HG03135 (cell line): ENCODE data around the gene CEL.
"Not testable (repeated sequence)": the region's sequence is repeated elsewhere in the genome, so short reads cannot be mapped to it uniquely, and the experiment has no call there.

Source experiments
- ATAC-seq: cut with Tn5 transposase; IDR thresholded peaks from one replicate; pipeline ENCODE4 v1.9.1; 2021; ENCODE audit warnings: mild to moderate bottlenecking, moderate library complexity; ENCODE audit not compliant: unreplicated experiment

CEL gene

DNA sequence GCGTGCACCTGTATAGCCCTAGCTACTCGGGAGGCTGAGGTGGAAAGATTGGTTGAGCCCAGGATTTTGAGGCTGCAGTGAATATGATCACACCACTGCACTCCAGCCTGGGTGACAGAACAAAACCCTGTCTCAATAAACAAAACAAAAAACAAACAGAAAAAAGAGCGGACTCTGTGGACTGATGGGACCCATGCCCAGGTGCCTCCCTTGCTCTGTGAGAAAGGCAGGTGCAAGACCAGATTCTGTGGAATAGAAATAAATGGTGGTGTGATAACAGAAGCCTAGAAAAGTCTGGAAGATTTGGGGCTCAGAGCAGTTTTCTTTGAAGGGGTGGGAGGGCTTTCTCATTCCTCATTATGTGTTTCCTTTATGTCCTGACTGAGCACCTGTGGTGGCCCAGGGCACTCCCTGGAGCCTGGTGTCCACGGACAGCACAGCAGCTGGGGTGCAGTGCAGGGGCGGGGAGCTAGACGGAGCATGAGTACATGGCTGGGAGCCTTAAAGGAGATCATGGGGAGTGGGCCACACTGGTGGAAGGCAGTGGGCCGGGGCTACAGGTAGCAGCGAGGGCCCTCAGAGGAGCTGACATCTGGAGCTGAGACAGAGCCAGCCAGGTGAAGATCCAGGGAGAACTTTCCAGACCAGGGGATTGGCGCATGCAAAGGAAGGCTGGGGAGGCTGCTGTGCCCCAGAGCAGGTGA, 15.4 kb upstream of the CEL start:
- no peak for ATAC-seq

DNA sequence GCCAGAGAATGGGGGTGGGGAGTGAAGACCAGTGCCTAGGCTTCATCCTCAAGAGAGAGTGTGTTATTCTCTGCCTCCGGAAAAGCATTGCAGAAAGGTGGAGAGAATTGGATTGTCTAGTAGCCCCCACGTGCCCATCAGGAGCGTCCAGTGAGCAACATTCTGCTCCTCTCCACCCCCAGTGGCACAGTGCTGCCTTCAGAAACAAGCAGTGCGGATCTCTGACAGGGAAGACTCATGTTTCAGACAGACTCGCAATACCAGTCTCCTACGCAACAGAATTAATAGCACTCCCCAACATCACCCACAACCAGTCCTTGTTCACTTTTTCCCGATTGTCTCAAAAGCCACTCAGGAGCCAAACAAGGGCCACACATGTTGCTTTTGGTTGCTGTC, 14.9 kb upstream of the CEL start:
- ATAC-seq: no peak

DNA sequence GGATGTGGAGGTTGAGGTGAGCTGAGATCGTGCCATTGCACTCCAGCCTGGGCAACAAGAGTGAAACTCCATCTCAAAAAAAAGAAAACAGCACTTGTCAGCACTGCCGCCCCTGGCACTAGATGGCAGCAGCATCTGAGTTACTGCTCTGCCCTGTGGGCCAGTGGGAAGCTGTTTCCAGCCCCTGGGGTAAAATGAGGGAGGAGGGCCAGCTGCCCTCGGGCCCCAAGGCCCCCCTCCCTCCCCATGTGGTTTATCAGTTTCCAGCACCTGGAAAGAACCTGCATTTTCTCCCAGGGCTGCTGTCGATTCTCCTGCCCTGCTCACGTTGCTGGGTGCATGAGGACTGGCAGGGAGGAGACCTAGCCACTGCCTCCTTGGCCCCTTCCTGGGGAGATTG, 13.2 kb upstream of the CEL start:
- no peak for ATAC-seq

DNA sequence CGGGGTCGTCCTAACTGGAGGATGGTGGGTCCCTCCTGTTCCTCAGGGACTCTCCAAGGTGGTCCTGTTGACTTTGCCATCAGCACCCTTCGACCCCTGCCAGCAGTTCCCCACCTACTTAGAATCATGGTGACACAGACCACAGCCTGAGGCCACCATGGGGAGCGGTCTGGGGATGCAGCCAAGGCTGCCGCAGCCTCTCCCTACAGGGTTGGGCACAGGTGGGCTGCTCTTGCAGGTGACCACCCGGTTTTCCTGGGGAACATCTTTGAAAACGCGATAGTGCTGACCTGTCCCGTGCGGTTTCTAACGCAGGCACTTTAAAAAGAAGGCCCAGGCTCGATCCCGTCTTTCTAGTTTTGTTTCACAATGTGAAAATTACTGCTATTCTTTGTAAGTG, 12.7 kb upstream of the CEL start:
- no peak for ATAC-seq

DNA sequence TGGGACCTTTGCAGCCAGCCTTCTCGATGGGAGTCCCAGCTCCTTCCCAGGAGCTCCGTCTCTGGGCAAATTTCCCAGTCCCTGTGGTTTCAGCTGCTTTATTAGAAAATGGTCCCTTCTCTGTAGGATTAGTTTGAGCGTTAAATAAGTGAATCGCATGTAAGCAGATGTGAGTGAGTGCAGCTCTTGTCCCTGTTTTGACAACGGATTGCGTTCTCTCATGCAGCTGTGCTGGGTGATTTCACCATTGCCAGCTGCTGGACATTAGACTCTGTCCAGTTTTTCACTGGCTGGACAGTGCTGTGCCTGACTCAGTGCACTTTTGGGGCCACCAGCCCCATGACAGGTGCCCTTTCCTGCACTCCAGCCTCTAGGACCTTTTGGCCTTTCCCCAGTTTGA, 11.6 kb upstream of the CEL start:
- no peak for ATAC-seq

DNA sequence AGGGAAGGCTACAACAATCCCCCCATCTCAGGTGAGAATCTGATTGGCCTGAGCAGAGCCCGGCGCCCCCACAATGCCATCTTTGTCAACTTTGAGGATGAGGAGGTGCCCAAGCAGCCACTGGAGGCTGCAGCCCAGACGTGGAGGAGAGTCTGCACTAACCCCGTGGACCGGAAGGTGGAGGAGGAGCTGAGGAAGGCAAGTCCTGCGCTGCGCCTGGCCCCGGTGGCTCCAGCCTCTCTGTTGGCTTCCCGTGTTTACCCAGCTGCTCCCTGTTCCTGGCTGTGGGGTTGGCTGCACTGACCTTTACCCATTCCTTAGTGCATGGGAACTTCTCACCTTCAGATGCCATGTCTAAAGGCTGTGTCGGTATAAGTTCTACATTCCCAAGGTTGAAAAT, 11.0 kb upstream of the CEL start:
- no peak for ATAC-seq

DNA sequence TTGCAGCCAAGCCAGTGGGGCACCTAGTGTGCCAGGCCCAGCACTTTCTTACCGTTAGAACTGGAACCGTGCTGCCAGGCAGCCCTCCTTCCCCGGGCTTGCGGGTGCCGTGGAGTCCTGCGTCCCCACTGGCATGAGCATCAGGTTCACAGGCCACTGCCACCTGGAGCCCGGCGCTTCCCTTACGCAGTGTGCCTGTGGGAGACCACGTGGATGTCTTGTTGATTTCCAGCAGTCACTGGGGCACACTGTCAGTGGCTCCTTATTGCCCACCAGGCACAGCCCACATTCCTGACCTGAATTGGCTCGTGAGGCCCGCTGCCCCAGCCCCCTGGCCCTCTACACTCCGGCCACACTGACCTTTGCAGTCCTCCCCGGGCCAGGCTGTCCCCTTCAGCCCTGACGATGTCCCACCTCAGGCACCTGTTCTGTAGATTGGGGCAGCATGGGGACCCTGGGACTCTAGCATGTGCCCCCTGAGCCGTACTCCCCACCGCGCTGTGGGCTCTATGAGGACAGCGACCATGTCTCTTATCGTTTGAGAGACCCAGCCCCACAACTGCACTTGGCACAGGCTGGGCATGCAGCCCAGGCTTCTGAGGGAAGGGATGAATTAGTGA, 10.4 kb upstream of the CEL start:
- ATAC-seq: no peak

DNA sequence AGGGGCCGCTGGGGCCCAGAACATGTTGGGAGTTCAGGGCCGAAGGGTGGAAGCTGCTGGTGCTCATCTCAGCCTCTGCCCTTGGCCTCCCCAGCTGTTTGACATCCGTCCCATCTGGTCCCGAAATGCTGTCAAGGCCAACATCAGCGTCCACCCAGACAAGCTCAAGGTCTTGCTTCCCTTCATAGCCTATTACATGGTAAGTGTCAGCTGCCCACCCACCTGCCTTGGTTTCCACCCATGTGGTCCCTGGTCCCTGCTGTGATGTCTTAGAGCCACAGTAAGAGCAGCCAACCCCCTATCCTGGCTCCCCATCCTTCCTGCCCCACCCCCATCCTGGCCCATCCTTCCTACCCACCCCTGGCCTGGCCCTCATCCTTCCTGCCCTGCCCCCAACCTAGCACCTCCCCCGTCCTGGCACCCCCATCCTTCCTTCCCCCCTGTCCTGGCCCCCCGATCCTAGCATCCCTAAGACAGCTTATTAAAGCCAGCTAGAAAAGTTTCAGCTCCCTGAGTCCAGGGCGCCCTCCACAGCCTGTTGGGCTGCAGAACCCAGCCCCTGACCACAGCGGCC, 9.7 kb upstream of the CEL start:
- no peak for ATAC-seq

DNA sequence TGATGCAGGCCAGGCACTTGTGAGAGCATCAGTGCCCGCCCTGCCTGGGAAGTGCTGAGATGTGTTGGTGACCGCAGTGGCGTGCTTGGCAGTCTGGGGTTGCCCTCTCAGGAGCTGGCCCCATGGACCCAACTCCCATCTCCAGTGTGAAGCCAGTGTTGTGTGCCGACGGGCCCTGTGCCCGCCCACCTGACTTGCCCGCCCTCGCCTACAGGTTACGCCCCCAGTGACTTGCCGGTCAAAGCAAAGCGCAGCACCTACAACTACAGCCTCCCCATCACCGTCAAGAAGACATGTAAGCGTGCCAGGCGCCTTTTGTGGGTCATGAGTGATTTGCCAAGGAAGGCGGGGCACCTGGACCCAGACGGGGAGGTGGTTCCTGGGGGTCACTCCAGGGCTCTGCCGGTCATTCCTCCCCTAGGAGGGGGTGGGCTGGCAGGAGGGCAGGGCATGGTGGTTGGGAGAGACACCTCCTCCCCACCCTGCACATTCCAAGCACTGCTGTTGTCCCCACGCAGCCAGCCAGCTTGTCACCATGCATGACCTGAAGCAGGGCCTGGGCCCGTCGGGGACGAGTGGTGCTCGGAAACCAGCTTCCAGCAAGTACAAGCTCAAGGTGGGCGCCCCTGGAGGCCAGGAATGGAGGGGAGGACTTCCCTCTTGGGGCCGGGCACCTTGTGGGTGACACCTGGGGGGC, 7.4 kb upstream of the CEL start:
- ATAC-seq: no peak

DNA sequence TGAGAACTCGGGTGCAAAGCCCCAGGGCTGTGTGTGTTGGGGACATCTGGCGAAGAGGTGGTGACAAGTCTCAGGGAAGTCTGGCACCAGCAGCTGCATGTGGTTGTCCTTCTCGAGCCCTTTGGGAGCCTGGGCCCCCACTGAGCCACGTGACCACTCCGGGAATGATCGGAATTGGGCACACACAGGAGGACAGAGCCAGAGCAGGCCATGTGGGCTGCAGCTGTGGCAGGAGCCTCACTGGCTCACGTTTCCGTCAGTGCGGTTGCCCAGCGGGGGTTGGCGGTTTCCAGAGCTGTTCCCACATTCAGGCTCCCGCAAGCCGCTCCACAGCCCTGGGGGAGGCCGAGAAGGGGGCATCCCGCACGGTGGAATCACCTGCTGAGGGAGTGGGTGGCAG, 6.8 kb upstream of the CEL start:
- no peak for ATAC-seq

DNA sequence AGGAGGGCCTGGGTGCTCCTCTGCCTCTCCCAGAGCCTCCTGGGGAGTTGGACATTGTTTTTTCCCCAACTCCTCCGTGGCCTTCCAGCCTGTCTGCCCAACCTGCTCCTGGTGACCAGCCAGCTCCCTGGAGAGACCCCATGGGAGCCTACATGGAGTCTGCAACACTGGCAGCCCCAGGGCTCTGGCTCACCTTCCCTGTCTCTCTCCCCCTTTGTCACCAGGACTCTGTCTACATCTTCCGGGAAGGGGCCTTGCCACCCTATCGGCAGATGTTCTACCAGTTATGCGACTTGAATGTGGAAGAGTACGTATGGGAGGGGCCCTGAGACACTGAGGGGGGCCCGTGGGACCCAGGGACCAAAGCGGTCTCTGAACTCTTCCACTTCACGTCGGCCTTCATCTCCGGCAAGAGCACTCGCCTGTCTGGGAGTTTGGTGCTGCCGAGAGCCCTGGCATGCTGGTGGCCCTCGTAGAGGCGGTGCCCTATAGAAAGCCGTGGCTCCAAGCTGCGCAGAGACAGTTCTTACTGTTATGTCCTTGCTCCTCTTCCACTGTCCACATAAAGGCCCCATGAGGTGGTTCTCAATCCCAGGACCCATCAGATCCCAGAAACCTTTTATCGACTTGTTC, 5.9 kb upstream of the CEL start:
- no peak for ATAC-seq

DNA sequence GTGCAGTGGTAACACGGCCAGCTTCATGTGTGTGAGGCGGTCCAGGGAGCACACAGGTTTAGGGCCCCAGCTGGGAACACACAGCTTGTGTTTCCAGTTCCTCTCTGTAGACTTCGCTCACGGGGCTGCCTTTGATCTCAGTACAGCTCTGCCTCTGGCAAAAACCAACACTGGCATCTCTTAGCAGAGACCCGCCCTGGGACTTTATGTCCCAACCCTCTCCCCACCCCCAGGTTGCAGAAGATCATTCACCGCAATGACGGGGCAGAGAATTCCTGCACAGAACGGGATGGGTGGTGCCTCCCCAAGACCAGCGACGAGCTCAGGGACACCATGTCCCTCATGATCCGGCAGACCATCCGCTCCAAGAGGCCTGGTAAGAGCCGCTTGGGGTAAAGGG, 5.2 kb upstream of the CEL start:
- no peak for ATAC-seq

DNA sequence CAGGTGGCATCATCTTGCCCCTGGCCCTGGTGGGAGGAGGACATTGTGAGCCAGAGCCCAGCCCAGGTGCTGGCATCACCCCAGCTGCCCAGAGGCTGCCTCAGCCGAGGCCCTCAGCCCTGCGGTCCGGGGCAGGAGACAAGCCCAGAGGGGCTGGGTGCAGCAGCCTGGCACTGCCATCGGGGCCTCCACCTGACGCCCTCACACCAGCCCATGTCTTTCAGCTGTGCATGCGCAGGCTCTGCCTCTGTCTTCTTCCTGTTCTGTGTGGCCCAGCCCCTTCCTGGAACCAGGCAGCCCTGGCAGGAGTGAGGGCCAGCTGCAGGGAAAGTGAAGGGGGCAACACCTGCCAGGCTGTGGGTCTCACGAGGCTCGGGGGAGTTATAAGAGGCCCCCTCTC, 4.8 kb upstream of the CEL start:
- ATAC-seq: no peak

DNA sequence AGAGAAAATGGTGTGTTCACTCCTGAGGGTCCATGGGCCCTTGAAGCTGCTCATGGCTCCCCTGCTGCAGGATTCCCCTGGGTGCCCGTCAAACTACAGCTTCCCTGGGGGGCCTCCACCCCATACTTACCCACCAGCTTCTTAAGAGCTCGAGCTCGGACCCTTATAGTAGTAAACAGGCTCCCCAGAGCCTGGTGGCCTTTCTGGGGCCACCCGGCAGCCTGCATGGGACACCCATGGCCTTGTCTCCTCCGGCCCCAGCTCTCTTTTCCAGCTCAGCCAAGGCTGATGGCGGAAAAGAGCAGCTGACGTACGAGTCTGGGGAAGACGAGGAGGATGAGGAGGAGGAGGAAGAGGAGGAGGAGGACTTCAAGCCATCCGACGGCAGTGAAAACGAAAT, 4.2 kb upstream of the CEL start:
- ATAC-seq: no peak

DNA sequence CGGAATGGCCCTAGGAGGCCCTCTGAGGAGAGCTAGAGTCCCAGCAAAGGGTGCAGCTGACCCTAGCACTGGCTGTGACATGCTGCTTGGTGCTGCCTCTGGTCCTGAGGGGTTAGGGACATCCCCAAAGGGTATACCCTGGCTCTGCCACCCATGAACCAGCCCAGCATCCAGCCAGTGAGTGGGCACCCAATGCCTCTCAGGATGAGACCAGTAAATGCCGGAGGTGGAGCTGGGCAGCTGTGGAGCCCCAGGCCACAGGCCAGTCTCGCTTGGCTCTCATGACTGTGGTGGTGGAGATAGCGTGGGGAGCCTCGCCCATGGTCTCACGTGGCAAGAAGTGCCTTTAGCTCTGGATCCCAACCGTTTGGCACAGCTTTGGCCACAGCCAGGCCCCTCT, 3.7 kb upstream of the CEL start:
- no peak for ATAC-seq

DNA sequence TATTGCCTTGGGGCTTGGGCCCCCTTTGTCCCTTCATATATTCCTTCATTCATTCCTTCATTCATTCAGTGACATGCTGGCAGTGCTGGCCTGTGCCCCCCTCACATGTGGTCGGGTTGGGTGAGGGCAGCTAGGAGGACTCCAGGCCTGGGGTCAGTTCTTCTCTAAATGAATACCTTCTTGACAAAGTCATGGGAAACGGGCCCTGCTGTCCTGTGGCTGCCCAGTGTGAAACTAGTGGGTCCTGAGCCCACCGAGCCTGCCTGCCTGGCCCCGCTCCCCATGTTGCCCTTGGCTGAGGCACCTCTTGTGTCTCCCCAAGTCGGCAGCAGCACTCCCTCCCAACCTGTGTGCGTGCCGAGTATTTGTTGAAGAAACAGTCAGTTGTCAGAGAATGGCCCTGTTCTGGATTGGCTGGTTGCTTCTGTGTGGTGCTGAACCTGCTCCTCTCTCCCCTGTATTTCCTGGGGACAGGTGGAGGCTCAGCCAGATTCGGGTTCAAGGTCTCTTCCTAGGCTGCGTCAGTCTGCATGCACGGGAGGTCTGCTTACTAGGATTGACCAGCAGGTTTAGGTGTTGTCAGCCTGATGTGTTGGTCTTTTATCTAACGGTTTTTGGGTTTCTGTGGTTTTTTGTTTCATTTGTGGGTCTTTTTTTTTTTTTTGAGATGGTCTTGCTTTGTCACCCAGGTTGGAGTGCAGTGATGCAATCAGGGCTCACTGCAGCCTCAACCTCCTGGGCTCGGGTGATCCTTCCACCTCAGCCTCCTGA, 3.0 kb upstream of the CEL start:
- no peak for ATAC-seq

DNA sequence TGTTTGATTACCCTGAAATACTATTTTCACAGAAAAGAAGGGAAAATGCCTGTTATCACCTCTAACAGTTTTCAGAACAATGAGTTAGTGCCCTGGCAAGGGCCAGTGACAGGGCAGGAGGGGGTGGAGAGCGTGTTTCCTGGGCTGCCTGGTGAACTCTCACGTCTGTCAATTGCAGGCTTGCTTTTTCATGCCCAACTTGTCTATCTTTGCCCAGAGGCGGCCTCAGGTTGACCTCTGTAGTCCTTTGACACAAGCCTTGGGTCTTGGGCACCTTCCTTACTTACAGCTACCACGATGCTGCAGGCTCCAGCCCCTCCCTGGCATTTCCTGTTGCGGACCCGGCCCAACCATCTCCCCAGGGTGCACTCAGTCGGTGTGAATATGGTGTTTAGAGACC, 2.2 kb upstream of the CEL start:
- no peak for ATAC-seq

DNA sequence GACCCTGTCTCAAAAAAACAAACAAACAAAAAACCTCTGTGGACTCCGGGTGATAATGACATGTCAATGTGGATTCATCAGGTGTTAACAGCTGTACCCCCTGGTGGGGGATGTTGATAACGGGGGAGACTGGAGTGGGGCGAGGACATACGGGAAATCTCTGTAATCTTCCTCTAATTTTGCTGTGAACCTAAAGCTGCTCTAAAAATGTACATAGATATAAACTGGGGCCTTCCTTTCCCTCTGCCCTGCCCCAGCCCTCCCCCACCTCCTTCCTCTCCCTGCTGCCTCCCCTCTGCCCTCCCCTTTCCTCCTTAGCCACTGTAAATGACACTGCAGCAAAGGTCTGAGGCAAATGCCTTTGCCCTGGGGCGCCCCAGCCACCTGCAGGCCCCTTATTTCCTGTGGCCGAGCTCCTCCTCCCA, 1.4 kb upstream of the CEL start:
- no peak for ATAC-seq

DNA sequence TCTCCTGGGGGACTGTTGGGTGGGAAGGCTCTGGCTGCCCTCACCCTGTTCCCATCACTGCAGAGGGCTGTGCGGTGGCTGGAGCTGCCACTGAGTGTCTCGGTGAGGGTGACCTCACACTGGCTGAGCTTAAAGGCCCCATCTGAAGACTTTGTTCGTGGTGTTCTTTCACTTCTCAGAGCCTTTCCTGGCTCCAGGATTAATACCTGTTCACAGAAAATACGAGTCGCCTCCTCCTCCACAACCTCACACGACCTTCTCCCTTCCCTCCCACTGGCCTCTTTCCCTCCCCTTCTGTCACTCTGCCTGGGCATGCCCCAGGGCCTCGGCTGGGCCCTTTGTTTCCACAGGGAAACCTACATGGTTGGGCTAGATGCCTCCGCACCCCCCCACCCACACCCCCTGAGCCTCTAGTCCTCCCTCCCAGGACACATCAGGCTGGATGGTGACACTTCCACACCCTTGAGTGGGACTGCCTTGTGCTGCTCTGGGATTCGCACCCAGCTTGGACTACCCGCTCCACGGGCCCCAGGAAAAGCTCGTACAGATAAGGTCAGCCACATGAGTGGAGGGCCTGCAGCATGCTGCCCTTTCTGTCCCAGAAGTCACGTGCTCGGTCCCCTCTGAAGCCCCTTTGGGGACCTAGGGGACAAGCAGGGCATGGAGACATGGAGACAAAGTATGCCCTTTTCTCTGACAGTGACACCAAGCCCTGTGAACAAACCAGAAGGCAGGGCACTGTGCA, 590 bp upstream of the CEL start:
- not testable (repeated sequence) for ATAC-seq

DNA sequence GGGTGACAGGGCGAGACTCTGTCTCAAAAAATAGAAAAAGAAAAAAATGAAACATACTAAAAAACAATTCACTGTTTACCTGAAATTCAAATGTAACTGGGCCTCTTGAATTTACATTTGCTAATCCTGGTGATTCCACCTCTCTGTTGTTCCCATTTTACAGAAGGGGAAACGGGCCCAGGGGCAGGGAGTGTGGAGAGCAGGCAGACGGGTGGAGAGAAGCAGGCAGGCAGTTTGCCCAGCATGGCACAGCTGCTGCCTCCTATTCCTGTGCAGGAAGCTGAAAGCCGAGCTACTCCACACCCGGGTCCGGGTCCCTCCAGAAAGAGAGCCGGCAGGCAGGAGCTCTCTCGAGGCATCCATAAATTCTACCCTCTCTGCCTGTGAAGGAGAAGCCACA, 788 bp downstream of the CEL start:
- ATAC-seq: not testable (repeated sequence)
